HEK293 (cell line): Measurements from ENCODE around the gene DPF3.

ENCODE experiments used
- CTCF ChIA-PET: fragments of 350-600 bp; formaldehyde crosslinking; extraction: SDS; loops from one replicate; lab custom pipeline; 2021; ENCODE audit warnings: antibody characterized with exemption; lab: Yijun Ruan, JAX
- POLR2A ChIA-PET: fragments of 300-600 bp; formaldehyde crosslinking; extraction: SDS; loops from one replicate; lab custom pipeline; 2020; ENCODE audit warnings: antibody characterized with exemption, inconsistent platforms; lab: Yijun Ruan, JAX
- H3K27ac ChIP-seq: fragments of 200-500 bp; sonication (Bioruptor generic); 2 replicates; pipeline ENCODE4 v1.5.1; 2014; ENCODE audit warnings: low read depth, low read length, control low read depth, inconsistent platforms; ENCODE audit errors: extremely low read depth
- H3K36me3 ChIP-seq, 2 experiments: fragments of 200-500 bp in 1 of 2; sonication (Bioruptor generic) in 1 of 2; 1 replicate in 1 of 2; 2 replicates in 1 of 2; pipeline ENCODE4 v1.5.1; 2014 to 2017; ENCODE audit warnings: inconsistent platforms in 2 of 2, low read length in 2 of 2; ENCODE audit not compliant: control insufficient read depth in 2 of 2, insufficient read depth in 1 of 2
- H3K4me1 ChIP-seq: fragments of 200-500 bp; sonication (Bioruptor generic); 2 replicates; pipeline ENCODE4 v1.5.1; 2014; ENCODE audit warnings: mild to moderate bottlenecking, low read length, inconsistent platforms; ENCODE audit not compliant: control insufficient read depth, insufficient read depth
- H3K4me3 ChIP-seq: 2 replicates; pipeline ENCODE4 v1.5.1; 2011; ENCODE audit warnings: low read depth, mild to moderate bottlenecking, control low read depth, low read length, moderate library complexity
- H3K9me3 ChIP-seq: fragments of 200-500 bp; sonication (Bioruptor generic); 2 replicates; pipeline ENCODE4 v1.5.1; 2014; ENCODE audit warnings: low read depth, low read length, inconsistent platforms; ENCODE audit not compliant: control insufficient read depth, insufficient read depth
- GLIS1 ChIP-seq: fragments of 450-650 bp; formaldehyde crosslinking; IDR thresholded peaks from 2 replicates; pipeline ENCODE4 v1.5.1; 2016; ENCODE audit warnings: missing biosample characterization, missing genetic modification characterization
- IKZF3 ChIP-seq: fragments of 450-650 bp; IDR thresholded peaks from 2 replicates; pipeline ENCODE4 v1.5.0; 2018; ENCODE audit warnings: missing biosample characterization, mild to moderate bottlenecking, missing genetic modification characterization, moderate library complexity
- KLF16 ChIP-seq: fragments of 450-650 bp; formaldehyde crosslinking; IDR thresholded peaks from 2 replicates; pipeline ENCODE4 v1.5.1; 2017; ENCODE audit warnings: missing biosample characterization, missing genetic modification characterization
- SCRT1 ChIP-seq: fragments of 450-650 bp; formaldehyde crosslinking; IDR thresholded peaks from 2 replicates; pipeline ENCODE4 v1.5.1; 2016; ENCODE audit warnings: missing biosample characterization, missing genetic modification characterization, borderline replicate concordance
- ZBTB48 ChIP-seq: fragments of 450-650 bp; formaldehyde crosslinking; IDR thresholded peaks from 2 replicates; pipeline ENCODE4 v1.5.1; 2016; ENCODE audit warnings: missing biosample characterization, missing genetic modification characterization
- ZBTB8A ChIP-seq: fragments of 450-650 bp; formaldehyde crosslinking; IDR thresholded peaks from 2 replicates; pipeline ENCODE4 v1.5.1; 2016; ENCODE audit warnings: missing biosample characterization, missing genetic modification characterization
- ZFHX2 ChIP-seq: fragments of 450-650 bp; formaldehyde crosslinking; conservative IDR thresholded peaks from 2 replicates; pipeline ENCODE4 v1.5.1; 2016; ENCODE audit warnings: missing biosample characterization, missing genetic modification characterization
- ZIC2 ChIP-seq: fragments of 450-650 bp; formaldehyde crosslinking; IDR thresholded peaks from 2 replicates; pipeline ENCODE4 v1.5.1; 2016; ENCODE audit warnings: missing biosample characterization, missing genetic modification characterization
- ZNF140 ChIP-seq: fragments of 450-650 bp; formaldehyde crosslinking; IDR thresholded peaks from 2 replicates; pipeline ENCODE4 v1.5.1; 2016; ENCODE audit warnings: missing biosample characterization, missing genetic modification characterization
- ZNF157 ChIP-seq: fragments of 450-650 bp; formaldehyde crosslinking; IDR thresholded peaks from 2 replicates; pipeline ENCODE4 v1.5.1; 2016; ENCODE audit warnings: missing biosample characterization, missing genetic modification characterization
- ZNF350 ChIP-seq: fragments of 450-650 bp; formaldehyde crosslinking; IDR thresholded peaks from 2 replicates; pipeline ENCODE4 v1.5.0; 2017; ENCODE audit warnings: missing biosample characterization, mild to moderate bottlenecking, missing genetic modification characterization
- ZNF37A ChIP-seq: fragments of 450-650 bp; IDR thresholded peaks from 2 replicates; pipeline ENCODE4 v1.5.1; 2018; ENCODE audit warnings: missing biosample characterization, missing genetic modification characterization
- ZNF394 ChIP-seq: fragments of 450-650 bp; formaldehyde crosslinking; IDR thresholded peaks from 2 replicates; pipeline ENCODE4 v1.5.1; 2016; ENCODE audit warnings: missing biosample characterization, missing genetic modification characterization, mild to moderate bottlenecking, moderate library complexity, borderline replicate concordance
- ZNF48 ChIP-seq: fragments of 450-650 bp; formaldehyde crosslinking; IDR thresholded peaks from 2 replicates; pipeline ENCODE4 v1.5.1; 2016; ENCODE audit warnings: missing biosample characterization, missing genetic modification characterization
- ZNF514 ChIP-seq: fragments of 450-650 bp; formaldehyde crosslinking; IDR thresholded peaks from 2 replicates; pipeline ENCODE4 v1.5.1; 2016; ENCODE audit warnings: missing biosample characterization, missing genetic modification characterization
- ZNF560 ChIP-seq: fragments of 450-650 bp; formaldehyde crosslinking; IDR thresholded peaks from 2 replicates; pipeline ENCODE4 v1.5.1; 2017; ENCODE audit warnings: missing biosample characterization, missing genetic modification characterization, borderline replicate concordance
- ZNF561 ChIP-seq: fragments of 450-650 bp; IDR thresholded peaks from 2 replicates; pipeline ENCODE4 v1.5.1; 2018; ENCODE audit warnings: missing biosample characterization, missing genetic modification characterization, borderline replicate concordance
- ZNF626 ChIP-seq: fragments of 450-650 bp; sonication (Bioruptor Pico); formaldehyde crosslinking; IDR thresholded peaks from 2 replicates; pipeline ENCODE4 v1.5.1; 2018; ENCODE audit warnings: missing biosample characterization, missing genetic modification characterization, inconsistent platforms
- ZNF670 ChIP-seq: fragments of 450-650 bp; formaldehyde crosslinking; IDR thresholded peaks from 2 replicates; pipeline ENCODE4 v1.5.1; 2016; ENCODE audit warnings: missing biosample characterization, missing genetic modification characterization, low read depth
- ZNF792 ChIP-seq: fragments of 450-650 bp; formaldehyde crosslinking; IDR thresholded peaks from 2 replicates; pipeline ENCODE4 v1.5.1; 2016; ENCODE audit warnings: missing biosample characterization, missing genetic modification characterization
- ZNF837 ChIP-seq: fragments of 450-650 bp; formaldehyde crosslinking; IDR thresholded peaks from 2 replicates; pipeline ENCODE4 v1.5.1; 2016; ENCODE audit warnings: missing biosample characterization, missing genetic modification characterization
- TF ChIP-seq, protein P1 (sequence below): fragments of 450-650 bp; formaldehyde crosslinking; IDR thresholded peaks from 2 replicates; pipeline ENCODE4 v1.5.1; 2016; ENCODE audit warnings: missing biosample characterization, missing genetic modification characterization, borderline replicate concordance
- TF ChIP-seq, protein P2 (sequence below): fragments of 450-650 bp; IDR thresholded peaks from 2 replicates; pipeline ENCODE4 v1.5.1; 2018; ENCODE audit warnings: missing biosample characterization, missing genetic modification characterization
- TF ChIP-seq, protein P3 (sequence below): fragments of 450-650 bp; formaldehyde crosslinking; IDR thresholded peaks from 2 replicates; pipeline ENCODE4 v1.5.1; 2016; ENCODE audit warnings: missing biosample characterization, missing genetic modification characterization
- TF ChIP-seq, protein P4 (sequence below): fragments of 450-650 bp; formaldehyde crosslinking; IDR thresholded peaks from 2 replicates; pipeline ENCODE4 v1.5.1; 2016; ENCODE audit warnings: missing biosample characterization, missing genetic modification characterization

DPF3 gene

DNA sequence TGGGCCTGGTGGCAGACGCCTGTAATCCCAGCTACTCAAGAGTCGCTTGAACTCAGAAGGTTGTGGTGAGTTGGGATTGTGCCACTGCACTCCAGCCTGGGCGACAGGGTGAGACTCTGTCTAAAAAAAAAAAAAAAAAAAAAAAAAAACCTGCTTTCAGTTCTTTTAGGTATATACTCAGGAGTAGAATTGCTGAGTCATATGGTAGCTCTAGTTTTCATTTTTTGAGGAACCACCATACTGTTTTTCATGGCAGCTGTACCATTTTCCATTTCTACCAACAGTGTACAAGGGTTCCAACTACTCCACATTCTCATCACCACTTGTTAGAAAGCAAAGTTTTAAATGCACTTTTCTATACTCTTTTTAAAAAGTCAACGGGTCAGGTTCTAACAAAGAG is 119.8 kb downstream of the DPF3 start:
- Histone ChIP-seq H3K4me3 (no peak overlapping the region), H3K9me3 (no peaks in the 10 kb centered on the region), H3K36me3 (no peaks in the 10 kb centered on the region), H3K27ac (no peak overlapping the region), H3K4me1 (no peaks in the 10 kb centered on the region)
- TF ChIP-seq ZNF157 (no peak), ZNF350 (tag by site-specific recombination) (no peak), ZNF140 (tag by site-specific recombination) (no peak), SCRT1 (tag by site-specific recombination) (no peak), ZNF837 (tag by site-specific recombination) (no peak), KLF16 (tag by site-specific recombination) (no peak), ZNF394 (tag by site-specific recombination) (no peak), ZFHX2 (tag by site-specific recombination) (no peak), ZBTB8A (tag by site-specific recombination) (no peak), ZNF48 (no peak), ZNF670 (no peak), ZNF561 (tag by site-specific recombination) (no peak), ZNF514 (tag by site-specific recombination) (no peak)
- TF ChIP-seq, protein P1, sequence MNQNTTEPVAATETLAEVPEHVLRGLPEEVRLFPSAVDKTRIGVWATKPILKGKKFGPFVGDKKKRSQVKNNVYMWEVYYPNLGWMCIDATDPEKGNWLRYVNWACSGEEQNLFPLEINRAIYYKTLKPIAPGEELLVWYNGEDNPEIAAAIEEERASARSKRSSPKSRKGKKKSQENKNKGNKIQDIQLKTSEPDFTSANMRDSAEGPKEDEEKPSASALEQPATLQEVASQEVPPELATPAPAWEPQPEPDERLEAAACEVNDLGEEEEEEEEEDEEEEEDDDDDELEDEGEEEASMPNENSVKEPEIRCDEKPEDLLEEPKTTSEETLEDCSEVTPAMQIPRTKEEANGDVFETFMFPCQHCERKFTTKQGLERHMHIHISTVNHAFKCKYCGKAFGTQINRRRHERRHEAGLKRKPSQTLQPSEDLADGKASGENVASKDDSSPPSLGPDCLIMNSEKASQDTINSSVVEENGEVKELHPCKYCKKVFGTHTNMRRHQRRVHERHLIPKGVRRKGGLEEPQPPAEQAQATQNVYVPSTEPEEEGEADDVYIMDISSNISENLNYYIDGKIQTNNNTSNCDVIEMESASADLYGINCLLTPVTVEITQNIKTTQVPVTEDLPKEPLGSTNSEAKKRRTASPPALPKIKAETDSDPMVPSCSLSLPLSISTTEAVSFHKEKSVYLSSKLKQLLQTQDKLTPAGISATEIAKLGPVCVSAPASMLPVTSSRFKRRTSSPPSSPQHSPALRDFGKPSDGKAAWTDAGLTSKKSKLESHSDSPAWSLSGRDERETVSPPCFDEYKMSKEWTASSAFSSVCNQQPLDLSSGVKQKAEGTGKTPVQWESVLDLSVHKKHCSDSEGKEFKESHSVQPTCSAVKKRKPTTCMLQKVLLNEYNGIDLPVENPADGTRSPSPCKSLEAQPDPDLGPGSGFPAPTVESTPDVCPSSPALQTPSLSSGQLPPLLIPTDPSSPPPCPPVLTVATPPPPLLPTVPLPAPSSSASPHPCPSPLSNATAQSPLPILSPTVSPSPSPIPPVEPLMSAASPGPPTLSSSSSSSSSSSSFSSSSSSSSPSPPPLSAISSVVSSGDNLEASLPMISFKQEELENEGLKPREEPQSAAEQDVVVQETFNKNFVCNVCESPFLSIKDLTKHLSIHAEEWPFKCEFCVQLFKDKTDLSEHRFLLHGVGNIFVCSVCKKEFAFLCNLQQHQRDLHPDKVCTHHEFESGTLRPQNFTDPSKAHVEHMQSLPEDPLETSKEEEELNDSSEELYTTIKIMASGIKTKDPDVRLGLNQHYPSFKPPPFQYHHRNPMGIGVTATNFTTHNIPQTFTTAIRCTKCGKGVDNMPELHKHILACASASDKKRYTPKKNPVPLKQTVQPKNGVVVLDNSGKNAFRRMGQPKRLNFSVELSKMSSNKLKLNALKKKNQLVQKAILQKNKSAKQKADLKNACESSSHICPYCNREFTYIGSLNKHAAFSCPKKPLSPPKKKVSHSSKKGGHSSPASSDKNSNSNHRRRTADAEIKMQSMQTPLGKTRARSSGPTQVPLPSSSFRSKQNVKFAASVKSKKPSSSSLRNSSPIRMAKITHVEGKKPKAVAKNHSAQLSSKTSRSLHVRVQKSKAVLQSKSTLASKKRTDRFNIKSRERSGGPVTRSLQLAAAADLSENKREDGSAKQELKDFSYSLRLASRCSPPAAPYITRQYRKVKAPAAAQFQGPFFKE (tag by site-specific recombination), result no peak
- CTCF ChIA-PET, result no interaction called here
- POLR2A ChIA-PET, result no interaction called here

DNA sequence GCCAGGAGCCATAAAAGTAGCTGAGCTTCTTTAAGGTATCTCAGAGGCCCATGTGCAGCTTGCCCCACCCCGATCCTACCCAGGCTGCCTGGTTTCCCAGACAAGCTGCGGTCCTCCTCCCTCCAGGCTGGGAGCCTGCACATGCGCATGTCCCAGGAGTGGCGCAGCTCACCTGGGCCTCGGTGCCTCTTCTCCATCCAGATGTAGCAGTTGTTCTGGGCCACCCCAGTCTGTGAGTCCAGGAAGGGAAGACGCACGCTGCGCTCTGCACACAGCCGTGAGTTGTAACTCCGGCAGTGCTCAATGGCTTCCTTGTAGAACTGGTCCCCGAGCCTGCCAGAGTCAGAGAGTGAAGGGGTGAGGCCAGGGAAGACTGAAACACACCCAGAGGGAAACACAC is 122.3 kb downstream of the DPF3 start:
- H3K4me1 ChIP-seq, result no peaks in the 10 kb centered on the region
- H3K9me3 ChIP-seq, result no peaks in the 10 kb centered on the region
- ChIA-PET CTCF (no interaction called here), POLR2A (no interaction called here)
- H3K4me3 ChIP-seq, result no peak overlapping the region
- H3K36me3 ChIP-seq, result no peaks in the 10 kb centered on the region
- H3K27ac ChIP-seq, result no peak overlapping the region
- TF ChIP-seq ZNF37A (tag by site-specific recombination) (no peak), GLIS1 (tag by site-specific recombination) (no peak), ZBTB48 (tag by site-specific recombination) (no peak), ZNF560 (tag by site-specific recombination) (no peak), ZNF792 (no peak), ZIC2 (no peak), IKZF3 (tag by site-specific recombination) (no peak), ZNF626 (no peak)
- TF ChIP-seq, protein P2, sequence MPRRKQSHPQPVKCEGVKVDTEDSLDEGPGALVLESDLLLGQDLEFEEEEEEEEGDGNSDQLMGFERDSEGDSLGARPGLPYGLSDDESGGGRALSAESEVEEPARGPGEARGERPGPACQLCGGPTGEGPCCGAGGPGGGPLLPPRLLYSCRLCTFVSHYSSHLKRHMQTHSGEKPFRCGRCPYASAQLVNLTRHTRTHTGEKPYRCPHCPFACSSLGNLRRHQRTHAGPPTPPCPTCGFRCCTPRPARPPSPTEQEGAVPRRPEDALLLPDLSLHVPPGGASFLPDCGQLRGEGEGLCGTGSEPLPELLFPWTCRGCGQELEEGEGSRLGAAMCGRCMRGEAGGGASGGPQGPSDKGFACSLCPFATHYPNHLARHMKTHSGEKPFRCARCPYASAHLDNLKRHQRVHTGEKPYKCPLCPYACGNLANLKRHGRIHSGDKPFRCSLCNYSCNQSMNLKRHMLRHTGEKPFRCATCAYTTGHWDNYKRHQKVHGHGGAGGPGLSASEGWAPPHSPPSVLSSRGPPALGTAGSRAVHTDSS (tag by site-specific recombination), result no peak
- TF ChIP-seq, protein P3, sequence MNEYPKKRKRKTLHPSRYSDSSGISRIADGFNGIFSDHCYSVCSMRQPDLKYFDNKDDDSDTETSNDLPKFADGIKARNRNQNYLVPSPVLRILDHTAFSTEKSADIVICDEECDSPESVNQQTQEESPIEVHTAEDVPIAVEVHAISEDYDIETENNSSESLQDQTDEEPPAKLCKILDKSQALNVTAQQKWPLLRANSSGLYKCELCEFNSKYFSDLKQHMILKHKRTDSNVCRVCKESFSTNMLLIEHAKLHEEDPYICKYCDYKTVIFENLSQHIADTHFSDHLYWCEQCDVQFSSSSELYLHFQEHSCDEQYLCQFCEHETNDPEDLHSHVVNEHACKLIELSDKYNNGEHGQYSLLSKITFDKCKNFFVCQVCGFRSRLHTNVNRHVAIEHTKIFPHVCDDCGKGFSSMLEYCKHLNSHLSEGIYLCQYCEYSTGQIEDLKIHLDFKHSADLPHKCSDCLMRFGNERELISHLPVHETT, result no peak
- TF ChIP-seq, protein P4, sequence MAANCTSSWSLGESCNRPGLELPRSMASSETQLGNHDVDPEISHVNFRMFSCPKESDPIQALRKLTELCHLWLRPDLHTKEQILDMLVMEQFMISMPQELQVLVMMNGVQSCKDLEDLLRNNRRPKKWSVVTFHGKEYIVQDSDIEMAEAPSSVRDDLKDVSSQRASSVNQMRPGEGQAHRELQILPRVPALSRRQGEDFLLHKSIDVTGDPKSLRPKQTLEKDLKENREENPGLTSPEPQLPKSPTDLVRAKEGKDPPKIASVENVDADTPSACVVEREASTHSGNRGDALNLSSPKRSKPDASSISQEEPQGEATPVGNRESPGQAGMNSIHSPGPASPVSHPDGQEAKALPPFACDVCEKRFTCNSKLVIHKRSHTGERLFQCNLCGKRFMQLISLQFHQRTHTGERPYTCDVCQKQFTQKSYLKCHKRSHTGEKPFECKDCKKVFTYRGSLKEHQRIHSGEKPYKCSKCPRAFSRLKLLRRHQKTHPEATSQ, result no peak
